ENCODE data around the gene MGST2.

GRCh38 chr4:139740121-139740520 is 74.5 kb downstream of the MGST2 start:
- TF ChIP-seq CTCF (IDR thresholded peaks at IDR 0.05) (no peak), POLR2A (IDR thresholded peaks at IDR 0.05) (no peak)

Data from body of pancreas (tissue), 4 donors.